ENCODE data around the gene APBB2.

The APBB2 gene

DNA sequence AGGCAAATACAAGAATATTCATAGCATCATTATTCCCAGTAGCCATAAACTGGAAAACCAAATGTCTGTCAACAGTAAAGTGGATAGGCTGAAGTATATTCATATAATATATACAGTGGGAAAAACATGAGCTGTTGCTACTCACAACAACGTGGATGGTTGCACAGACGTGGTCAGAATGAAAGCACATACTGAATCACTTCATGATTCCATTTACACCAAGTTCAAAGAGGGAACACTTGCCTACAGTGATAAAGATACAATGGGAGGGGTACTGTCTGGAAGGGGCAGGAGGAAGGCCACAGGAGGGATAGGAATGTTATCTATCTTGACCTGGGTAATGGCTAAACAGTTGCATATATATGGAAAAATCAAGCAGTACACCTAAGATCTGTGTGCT is 25.3 kb downstream of the APBB2 start:
- no peak for DNase-seq (ENCODE audit: low read depth)

DNA sequence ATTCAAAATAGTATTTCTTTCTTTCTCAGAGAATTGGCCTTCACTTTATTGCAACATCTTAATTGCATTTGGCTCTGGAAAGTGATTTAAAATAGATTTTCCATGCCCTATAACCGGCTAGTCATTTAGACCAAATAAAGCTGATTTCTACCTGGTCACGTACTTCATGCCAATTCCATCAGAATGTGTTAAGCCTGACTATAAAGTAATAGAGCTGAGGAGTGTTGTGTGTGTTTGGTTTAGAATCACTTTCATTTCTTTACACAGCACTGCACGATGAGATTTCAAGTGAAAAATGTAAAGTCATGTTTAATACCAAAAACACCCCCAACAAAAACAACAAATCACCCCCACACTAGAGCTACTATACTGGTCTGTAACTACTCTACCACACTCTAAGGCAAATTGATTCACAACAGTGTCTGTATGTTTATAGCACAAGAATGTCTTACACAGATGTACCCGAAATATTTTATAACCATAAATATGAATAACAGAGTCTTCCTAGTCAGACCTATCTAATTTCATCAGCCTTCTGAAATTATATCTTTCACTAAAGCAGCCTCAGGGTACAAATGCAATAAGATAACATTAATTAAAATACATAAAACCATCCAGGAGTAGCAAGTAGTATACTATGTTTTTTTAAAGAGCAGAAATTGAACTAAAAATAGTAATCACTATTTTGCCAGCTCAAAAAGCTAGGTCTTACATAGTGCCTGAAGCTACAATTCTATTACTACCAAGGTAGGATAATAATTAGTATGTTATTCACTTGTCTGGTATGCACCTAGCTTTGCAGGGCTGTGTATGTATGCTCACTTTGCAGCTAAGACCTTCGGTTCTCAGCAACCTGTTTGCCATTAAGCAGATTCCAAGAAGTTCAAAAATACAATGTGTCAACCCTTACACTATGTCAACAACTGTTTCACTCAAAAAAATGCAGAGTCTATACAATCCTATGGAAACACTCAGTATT is 28.4 kb downstream of the APBB2 start:
- DNase-seq (ENCODE audit: low read depth): no peak

DNA sequence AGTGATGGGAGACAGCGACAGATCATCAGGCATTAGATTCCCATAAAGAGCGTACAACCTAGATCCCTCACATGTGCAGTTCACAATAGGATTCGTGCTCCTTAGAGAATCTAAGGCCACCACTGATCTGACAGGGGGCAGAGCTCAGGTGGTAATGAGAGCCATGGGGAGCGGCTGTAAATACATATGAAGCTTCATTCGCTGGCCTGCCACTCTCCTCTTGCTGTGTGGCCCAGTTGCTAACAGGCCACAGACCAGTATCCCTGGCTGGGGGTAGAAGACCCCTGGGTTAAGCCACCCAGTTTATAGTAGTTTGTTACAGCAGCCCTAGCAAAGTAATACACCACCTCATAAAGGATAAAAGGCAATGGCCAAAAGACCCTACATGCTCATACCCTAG is 30.3 kb downstream of the APBB2 start:
- DNase-seq (ENCODE audit: low read depth): no peak

DNA sequence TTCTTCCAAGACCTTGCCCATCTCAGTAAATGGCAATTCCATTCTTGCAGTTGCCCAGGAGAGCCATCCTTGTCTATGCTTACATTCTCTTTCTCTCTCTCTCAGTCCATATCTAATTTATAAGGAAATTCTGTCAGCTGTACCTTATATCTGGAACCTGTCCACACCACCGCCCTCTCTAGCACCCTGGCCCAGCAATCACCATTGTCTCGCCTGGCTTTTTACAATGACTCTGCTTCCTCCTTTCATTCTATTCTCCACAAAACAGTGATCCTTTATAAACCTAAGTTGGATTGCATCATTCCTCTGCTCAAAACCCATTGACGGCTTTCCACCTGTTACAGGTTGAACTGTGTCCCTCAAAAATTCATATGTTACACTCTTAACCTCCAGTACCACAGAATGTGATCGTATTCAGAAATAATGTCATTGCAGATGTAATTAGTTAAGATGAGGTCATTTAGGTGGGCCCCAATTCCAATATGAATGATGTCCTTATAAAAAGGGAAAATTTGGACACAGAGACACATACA is 31.3 kb downstream of the APBB2 start:
- no peak for DNase-seq (ENCODE audit: low read depth)

DNA sequence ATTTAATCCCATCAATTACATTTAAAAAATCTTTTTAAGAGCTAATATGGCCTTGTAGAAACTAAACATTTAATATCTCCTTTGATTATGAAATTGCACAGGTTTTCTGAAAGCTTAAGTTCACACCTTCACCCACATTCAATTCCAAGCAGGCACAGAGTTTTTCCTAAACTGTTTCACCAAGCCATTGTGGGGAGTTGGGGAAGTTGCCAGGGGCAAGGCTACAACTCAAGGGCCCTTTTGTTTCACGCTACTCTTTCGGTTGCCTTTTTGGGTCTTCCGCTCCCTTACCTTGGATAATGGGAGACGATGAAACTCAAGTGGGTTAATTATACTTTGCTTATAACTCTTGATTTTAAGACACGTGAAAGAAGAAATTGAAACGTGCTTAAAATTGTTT is 33.3 kb downstream of the APBB2 start:
- no peak for DNase-seq (ENCODE audit: low read depth)

DNA sequence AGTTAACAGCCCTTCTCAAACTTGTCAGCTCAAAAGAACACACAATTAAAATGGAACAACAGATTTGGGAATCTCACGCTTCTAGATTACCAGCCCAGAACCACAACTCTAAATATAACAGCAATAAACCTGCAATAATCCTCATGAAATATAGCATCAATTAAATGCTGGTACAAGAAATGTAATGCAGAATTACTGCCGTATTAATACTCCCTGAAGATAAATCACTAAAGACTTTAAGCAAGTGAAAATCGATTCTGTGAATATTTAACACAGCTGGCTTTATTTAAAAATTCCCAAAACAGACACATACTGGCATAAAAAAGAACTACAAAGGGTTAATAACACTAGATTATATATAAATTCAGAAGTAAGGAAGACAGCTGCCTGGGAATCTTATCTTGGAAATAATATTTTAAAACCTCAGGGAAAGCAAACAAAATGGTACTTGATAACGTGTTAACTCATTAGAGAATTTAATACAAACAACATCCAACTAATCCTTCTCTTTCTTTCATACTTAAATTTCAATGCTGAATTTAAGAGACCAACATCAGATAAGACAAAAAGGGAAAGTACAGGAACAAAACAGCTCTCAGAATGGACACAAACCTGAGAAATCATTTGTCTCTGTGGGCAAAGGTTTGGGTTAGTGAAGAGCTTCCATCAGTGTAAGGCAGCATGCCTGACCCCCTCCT is 34.7 kb downstream of the APBB2 start:
- no peak for DNase-seq (ENCODE audit: low read depth)

DNA sequence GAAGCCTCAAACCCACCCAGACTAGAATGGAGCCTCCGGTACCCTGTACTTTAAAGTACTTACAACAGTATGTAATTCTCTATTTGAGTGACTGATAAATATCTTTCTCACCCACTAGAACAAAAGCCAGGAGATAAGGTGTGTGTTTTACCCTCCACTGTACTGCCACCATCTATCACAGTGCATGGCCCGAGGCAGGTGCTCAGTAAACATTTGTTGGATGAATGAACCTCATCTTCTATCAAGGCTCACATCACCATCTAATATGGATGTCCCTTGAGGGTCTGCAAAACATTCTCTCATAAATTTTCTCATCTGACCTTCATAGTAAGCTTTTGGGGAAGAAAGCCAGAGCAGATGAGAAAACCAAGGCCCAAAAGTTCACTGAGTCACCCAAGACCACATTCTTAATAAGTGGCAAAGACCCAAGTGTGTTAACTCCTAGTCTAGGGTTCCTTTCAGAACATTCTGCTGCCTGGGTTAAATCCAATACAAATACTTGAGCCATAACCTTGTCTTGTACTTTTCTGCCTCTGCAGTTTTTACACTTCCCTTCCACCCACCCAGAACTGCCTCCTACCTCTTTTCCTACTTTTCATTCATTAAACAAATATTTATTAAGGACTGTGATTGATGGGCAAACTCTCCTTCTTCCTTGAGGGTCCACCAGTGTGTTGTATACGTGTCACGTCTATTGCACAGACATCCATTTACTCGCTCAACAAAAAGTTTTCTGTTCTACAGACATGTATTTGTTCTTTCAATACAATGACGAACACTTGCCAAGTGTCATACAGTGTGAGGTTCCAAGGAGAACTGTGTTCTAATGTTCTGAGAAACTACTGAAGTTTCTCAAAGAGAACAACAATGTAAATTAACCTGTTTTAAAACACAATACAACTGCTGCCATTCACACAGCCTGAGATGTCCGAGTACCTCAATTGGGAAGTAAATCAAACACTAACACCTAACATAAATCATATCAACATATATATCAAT is 35.7 kb downstream of the APBB2 start:
- no peak for DNase-seq (ENCODE audit: low read depth)

DNA sequence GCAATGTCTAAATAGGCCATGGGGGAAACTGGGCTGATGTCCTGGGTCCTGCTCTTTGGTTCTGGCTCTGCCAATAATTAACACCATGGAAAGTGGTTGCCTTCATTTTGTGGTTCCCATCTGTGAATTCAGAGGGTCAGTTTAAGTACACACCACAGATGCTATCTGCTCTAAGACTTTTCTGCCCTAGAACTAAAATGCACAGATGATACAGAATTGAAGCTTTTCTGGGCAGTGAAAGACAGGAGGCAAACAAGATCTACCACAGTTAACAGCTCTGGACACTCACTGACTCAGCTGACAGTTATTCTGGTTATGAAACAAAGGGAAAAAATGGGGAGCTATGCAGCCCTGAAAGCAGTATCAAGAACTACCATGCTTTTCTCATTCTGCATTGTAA is 37.3 kb downstream of the APBB2 start:
- DNase-seq (ENCODE audit: low read depth): no peak

DNA sequence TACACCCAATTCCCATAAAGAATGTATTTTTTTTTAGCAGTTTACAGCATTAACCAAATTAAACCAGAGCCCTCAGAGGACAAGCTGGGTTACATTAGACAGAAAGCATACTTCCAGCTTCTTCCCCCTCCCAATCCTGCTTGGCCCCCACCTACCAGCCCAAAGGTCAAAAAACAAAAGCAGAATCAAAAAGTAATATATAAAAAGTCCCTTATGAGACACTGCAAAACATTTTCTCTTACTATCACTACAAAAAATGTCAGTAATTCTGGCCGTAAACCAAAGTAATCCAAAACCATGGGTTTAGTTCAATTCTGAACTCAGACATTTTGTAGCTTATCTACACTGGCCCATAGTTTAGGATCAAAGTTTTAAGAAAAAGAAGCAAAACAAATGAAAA is 38.0 kb downstream of the APBB2 start:
- no peak for DNase-seq (ENCODE audit: low read depth)

DNA sequence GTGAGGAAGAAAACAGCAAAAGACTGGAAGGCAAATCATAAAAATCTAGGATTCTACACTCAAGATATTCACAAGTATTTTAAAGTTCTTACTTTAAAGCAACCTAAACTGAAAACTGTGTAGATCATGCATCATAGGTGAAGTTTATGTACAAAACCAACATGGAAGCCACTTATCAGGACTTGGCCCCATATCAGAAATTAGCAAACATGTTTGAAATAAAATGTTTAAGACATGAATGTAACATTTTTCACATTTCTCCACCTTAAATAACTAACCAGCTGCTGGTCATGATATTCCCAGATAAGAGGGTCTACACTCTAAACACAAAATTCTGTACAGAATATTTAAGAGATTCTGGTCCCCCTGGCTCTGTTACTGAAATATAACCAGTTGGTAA is 38.5 kb downstream of the APBB2 start:
- no peak for DNase-seq (ENCODE audit: low read depth)

DNA sequence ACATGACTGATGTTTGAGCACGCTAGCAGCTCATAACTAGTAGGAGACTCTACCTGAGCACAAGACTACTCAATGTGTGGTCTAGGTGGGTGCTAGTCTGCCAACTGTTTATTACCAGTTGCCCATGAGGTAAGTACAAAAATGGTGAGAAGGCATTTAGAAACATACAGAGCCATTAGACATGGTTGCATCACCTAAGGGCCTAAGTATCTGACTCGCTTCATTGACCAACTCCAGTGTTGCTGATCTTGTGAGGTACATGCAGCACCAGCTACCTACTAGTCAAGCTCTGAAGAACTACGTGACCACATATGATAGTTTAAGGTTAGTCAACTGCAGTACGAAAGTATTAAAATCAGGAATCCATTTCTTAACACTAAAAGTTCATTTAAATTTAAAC is 39.9 kb downstream of the APBB2 start:
- DNase-seq (ENCODE audit: low read depth): no peak

DNA sequence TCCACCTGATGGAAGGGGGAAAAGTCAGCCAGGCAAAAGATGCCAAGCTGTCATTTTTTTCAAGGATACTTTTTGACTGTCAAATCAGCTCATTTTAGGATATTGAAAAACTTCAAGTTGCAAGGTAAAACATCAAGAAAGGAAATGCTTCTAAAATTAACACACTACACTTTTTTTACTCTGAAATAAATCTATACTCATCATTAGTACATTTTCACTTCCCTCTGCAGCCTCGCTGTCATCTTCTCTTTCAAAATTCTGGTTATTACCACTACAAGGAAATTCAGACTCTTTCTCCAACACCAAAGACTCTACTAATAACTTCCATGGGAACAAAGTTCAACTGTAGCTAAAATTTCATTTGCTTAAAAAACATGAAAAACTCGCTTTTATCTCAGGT is 41.6 kb downstream of the APBB2 start:
- DNase-seq (ENCODE audit: low read depth): no peak

DNA sequence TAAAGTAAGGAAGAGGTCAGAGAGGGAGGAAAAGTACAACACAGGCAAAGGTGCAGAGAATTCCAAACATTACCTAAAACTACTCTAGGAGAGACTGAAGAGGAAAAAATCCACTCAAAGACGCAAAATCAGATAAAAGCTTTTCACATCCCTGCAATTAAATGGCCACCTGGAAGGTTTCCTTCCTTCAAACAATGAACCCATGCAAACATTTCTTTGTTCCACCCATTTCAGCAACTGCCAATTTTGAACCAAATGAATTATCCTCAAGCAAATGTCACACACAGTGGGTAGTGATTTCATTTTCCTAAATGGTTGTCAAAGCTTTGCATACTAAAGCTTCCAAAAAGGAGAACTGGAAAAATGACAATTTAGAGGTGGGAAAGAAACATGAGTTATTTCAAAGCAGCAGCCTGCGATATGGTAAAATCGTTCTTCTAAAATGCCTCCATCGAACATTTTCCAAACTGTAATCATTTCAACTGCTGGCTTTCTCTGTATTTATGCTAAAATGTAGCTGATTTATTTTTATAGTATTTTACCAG is 45.0 kb downstream of the APBB2 start:
- no peak for DNase-seq (ENCODE audit: low read depth)

DNA sequence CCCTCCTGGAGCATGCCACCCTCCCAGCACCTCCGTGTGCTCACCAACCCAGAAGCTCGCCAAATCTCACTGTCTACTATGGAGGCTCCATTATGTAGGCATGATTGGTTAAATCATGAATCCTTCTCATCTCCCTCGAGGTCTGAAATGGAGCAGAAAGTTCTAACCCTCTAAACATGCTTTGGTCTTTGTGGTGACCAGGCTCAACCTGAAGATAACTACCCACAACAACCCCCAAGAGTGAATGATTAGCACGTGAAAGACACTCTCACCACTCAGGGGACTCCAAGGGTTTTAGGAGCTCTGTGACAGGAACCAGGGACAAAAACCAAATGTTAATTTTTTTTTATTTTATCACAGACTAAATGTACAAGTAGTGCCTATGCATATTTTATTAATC is 47.2 kb downstream of the APBB2 start:
- DNase-seq (ENCODE audit: low read depth): no peak

DNA sequence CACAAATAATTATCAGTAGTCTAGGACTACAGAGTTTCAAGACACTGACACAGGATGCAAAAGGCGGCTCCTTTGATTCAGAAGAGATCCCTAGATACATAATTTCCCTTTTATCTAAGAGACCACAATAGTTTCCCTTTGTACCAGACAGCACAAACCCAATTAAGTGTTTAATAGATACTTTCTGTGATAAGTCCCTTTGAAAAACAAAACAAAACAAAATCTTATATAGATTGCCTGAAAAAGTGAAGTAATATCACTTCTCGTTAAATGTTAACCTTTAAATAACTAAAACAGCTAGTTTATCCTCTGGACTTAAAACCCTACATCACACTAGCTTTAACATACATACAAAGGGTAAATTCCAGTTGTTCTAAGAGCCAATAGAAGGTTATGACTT is 49.9 kb downstream of the APBB2 start:
- no peak for DNase-seq (ENCODE audit: low read depth)

DNA sequence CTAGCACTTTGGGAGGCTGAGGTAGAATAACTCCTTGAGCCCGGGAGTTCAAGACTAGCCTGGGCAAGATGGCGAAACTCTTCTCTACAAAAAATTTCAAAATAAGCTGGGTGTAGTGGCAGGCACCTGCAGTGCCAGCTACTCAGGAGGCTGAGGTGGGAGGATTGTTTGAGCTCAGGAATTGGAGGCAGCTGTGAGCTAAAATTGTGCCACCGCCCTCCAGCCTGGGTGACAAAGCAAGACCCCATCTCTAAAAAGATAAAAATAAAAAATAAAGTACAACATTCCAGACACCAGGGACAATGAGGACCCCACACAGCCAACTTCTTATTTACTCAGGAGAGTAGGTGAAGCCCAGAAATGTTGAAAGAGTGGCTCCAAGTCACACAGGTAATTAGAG is 53.0 kb downstream of the APBB2 start:
- no peak for DNase-seq (ENCODE audit: low read depth)

DNA sequence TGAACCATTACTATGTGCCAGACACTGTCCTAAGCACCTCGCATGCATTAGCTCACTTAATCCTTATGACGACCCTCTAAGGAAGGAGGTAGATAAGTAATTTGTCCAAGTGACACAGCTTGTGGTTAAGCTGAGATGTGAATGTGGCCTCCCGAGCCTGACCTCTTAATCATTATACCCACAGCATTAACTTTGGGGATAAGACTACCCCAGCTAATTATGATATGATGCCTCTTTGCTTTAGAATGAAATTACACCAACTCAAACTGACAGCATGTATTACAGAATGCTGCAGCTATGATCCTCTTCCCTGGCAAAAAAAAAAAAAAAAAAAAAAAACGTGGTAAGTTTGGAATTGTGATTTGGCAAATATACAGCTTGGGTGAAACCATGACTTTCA is 53.5 kb downstream of the APBB2 start:
- no peak for DNase-seq (ENCODE audit: low read depth)

DNA sequence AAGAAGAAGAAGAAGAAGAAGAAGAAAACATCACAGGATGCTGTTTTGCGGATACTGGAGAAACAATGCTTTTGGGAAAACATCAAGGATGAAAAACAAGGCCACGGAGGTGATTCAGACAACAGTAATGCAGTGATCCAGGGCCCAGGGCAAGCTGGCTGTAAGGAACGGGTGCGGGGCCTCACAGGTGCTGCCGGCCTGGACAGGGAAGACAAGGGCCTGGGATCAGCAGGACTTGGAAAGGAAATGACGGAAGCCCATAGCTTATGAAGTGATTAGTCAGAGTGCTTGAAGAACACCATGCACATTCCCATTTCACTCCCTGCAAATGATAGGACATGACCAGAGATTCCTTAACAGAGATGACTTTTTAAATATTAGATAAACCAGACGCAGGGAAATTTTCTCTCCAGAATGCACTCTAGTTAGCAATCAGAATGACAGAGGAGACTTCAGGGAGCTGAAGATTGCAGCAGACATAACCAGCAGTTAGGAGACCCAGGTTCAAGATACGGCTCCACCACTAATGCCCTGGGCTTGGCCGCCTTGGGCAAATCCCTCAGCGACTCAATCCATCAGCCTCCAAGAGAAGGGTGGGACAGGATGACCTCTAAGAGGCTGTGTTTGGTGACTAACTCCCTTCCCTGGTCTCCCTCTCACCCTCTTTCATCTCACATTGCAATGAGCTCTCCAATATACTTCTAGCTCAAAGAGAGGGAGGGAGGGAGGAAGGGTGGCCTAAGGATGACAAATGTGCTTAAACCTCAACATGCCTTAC is 54.1 kb downstream of the APBB2 start:
- peak; percentile 70 for DNase-seq (ENCODE audit: low read depth)

DNA sequence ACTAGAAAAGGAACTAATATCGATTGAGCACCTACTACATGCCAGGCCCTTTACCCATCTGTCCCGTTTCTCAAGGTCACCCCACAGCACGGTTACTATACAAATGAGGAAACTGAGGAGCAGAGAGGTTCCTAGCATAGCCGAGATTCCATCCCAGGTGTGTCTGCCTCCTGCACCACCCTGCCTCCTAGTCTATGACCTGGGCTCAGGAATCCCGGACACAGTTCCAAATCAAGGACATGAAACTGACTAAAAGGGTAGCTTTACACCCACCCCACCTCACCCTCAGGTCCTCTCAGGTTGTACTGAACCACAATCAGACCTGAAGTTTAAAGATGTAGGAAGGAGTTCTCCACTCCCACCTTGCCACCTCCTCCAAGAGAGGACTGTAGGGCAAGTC is 55.6 kb downstream of the APBB2 start:
- no peak for DNase-seq (ENCODE audit: low read depth)

DNA sequence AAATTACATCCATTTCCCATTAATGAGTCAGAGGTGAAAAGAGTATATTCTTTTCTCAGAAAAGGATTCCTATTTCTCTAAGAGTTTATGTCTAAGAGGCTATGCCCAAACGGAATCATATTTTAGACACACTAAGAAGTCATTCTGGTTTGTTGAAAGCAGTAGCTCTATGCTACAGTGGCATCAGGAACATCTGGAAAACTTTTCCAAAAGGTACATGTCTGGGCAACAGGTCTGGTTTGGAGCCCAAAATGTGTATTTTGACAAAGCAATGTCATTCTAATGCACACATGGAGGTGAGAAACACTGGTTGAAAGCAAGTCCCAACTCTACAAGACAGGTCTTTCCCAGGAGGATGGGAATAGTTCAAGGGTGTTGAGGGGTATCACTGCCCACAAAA is 56.1 kb downstream of the APBB2 start:
- DNase-seq (ENCODE audit: low read depth): no peak

DNA sequence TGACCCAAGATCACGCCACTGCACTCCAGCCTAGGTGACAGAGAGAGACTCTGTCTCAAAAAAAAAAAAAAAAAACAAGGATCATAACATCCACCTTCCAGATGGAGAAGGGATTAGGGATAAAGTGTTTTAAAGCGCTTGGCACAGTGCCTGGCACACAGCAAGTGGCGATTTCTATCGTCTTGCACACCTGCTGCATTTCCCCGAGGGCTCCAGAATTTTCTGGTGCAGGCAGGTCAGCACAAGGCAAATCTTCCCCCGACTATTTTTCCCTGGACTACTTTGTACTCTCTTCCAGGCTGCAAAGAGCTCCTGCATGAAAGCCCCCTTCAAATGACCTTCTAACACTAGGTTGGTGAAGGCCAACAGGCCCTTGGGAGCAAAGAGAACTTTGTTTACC is 57.3 kb downstream of the APBB2 start:
- DNase-seq (ENCODE audit: low read depth): no peak

Data from GM04504 (cell line).